OCI-LY3 (cell line): ENCODE results near the gene OXCT1.

Experiments
- H2AFZ ChIP-seq: fragments of 200-600, 300-600 bp; shearing (Covaris generic); 2 replicates; pipeline ENCODE4 v1.6.0; 2014; ENCODE audit warnings: antibody characterized with exemption, low read depth, low read length
- H3K27ac ChIP-seq: fragments of 200-600, 300-600 bp; sonication (generic); 2 replicates; pipeline ENCODE4 v1.5.1; 2014; ENCODE audit warnings: mild to moderate bottlenecking, low read length, moderate library complexity, mixed read lengths
- H3K27me3 ChIP-seq: fragments of 200-600, 300-600 bp; sonication (generic); 2 replicates; pipeline ENCODE4 v1.6.1; 2014; ENCODE audit warnings: low read depth, low read length, mixed read lengths
- H3K36me3 ChIP-seq: fragments of 200-600, 300-600 bp; sonication (generic); replicated peaks from 2 replicates; pipeline ENCODE3; 2014; ENCODE audit warnings: low read depth, low read length, mixed read lengths
- H3K4me1 ChIP-seq: fragments of 300-600, 200-600 bp; sonication (generic); 2 replicates; pipeline ENCODE4 v1.6.1; 2014; ENCODE audit warnings: low read length, mixed read lengths
- H3K4me2 ChIP-seq: fragments of 200-600, 300-600 bp; sonication (generic); 2 replicates; pipeline ENCODE4 v1.6.1; 2014; ENCODE audit warnings: low read length, mixed read lengths
- H3K4me3 ChIP-seq: fragments of 300-600, 200-600 bp; sonication (generic); 2 replicates; pipeline ENCODE4 v1.5.1; 2014; ENCODE audit warnings: antibody characterized with exemption, mild to moderate bottlenecking, low read length, moderate library complexity
- H3K79me2 ChIP-seq: fragments of 300-600, 200-600 bp; shearing (Covaris generic); 2 replicates; pipeline ENCODE4 v1.6.1; 2014; ENCODE audit warnings: mild to moderate bottlenecking, low read length, mixed read lengths
- H3K9ac ChIP-seq: fragments of 300-600, 200-600 bp; shearing (Covaris generic); 2 replicates; pipeline ENCODE4 v1.6.0; 2014; ENCODE audit warnings: mild to moderate bottlenecking, low read length, moderate library complexity
- H3K9me3 ChIP-seq: fragments of 200-600, 300-600 bp; shearing (Covaris generic); 2 replicates; pipeline ENCODE4 v1.6.1; 2014; ENCODE audit warnings: low read length, mixed read lengths; ENCODE audit not compliant: insufficient read depth
- H4K20me1 ChIP-seq: fragments of 200-600, 300-600 bp; sonication (generic); 2 replicates; pipeline ENCODE4 v1.6.1; 2016; ENCODE audit warnings: low read length, mixed read lengths; ENCODE audit not compliant: insufficient read depth
- EZH2phosphoT487 ChIP-seq: fragments of 200-600 bp; shearing (Covaris generic); IDR thresholded peaks from 2 replicates; pipeline ENCODE4 v1.6.1; 2018; ENCODE audit warnings: antibody characterized with exemption, mixed run types, low read depth
- TF ChIP-seq, protein P1 (sequence below): fragments of 200-600, 300-600 bp; sonication (generic); IDR thresholded peaks from 2 replicates; pipeline ENCODE4 v1.5.1; 2014; ENCODE audit warnings: antibody characterized with exemption, low read length, low read depth

The OXCT1 gene

GRCh38 chr5:41764650-41765049, 105.6 kb downstream of the OXCT1 start:
- no peak overlapping the region for H2AFZ ChIP-seq
- no peaks in the 10 kb centered on the region for H3K79me2 ChIP-seq
- H3K9me3 ChIP-seq: no peaks in the 10 kb centered on the region
- H3K9ac ChIP-seq: no peak overlapping the region
- TF ChIP-seq EZH2phosphoT487: no peak
- no peak overlapping the region for H3K4me3 ChIP-seq
- no peaks in the 10 kb centered on the region for H3K27me3 ChIP-seq
- no peak overlapping the region for H3K4me2 ChIP-seq
- no peaks in the 10 kb centered on the region for H3K4me1 ChIP-seq
- no peaks in the 10 kb centered on the region for H4K20me1 ChIP-seq
- no peak overlapping the region for H3K27ac ChIP-seq
- no peaks in the 10 kb centered on the region for H3K36me3 ChIP-seq

- Histone ChIP-seq H2AFZ (no peak overlapping the region), H3K4me3 (no peak overlapping the region), H3K27ac (no peak overlapping the region), H3K27me3 (no peaks in the 10 kb centered on the region), H3K79me2 (no peaks in the 10 kb centered on the region), H3K4me1 (no peaks in the 10 kb centered on the region), H3K9me3 (no peaks in the 10 kb centered on the region), H4K20me1 (no peaks in the 10 kb centered on the region), H3K9ac (no peak overlapping the region), H3K36me3 (no peaks in the 10 kb centered on the region), H3K4me2 (no peak overlapping the region)
- TF ChIP-seq EZH2phosphoT487: no peak
- TF ChIP-seq, protein P1, sequence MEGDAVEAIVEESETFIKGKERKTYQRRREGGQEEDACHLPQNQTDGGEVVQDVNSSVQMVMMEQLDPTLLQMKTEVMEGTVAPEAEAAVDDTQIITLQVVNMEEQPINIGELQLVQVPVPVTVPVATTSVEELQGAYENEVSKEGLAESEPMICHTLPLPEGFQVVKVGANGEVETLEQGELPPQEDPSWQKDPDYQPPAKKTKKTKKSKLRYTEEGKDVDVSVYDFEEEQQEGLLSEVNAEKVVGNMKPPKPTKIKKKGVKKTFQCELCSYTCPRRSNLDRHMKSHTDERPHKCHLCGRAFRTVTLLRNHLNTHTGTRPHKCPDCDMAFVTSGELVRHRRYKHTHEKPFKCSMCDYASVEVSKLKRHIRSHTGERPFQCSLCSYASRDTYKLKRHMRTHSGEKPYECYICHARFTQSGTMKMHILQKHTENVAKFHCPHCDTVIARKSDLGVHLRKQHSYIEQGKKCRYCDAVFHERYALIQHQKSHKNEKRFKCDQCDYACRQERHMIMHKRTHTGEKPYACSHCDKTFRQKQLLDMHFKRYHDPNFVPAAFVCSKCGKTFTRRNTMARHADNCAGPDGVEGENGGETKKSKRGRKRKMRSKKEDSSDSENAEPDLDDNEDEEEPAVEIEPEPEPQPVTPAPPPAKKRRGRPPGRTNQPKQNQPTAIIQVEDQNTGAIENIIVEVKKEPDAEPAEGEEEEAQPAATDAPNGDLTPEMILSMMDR: no peak
These were observed 106.7 kb downstream of the OXCT1 start for GRCh38 chr5:41763574-41763973.

DNA sequence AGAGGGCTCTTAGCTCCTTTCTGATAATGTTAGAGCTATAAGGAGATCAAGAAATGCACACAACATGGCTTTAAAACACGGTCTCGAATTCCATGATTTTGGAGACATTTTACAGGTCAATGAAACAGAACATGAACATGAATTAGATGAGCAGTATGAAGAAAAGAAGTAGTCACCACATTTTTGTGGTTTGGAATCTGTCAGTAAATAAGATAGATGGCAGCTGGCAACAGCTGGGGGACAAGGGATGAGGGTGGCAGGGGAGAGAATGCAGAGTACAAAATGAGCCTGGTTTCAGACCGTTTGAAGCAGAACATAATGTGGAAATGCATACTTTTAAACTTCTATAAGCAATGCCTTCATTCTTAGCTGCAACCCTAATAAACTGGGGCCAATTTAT, 107.1 kb downstream of the OXCT1 start:
- Histone ChIP-seq H3K4me3 (no peak overlapping the region), H2AFZ (no peak overlapping the region), H3K9ac (no peak overlapping the region), H3K9me3 (no peaks in the 10 kb centered on the region), H3K27ac (no peak overlapping the region), H3K79me2 (no peaks in the 10 kb centered on the region), H3K4me2 (no peak overlapping the region), H3K4me1 (no peaks in the 10 kb centered on the region), H3K36me3 (no peaks in the 10 kb centered on the region), H4K20me1 (no peaks in the 10 kb centered on the region), H3K27me3 (no peaks in the 10 kb centered on the region)
- no peak for TF ChIP-seq EZH2phosphoT487
- TF ChIP-seq, protein P1: no peak

GRCh38 chr5:41762426-41762825, 107.8 kb downstream of the OXCT1 start:
- H3K36me3 ChIP-seq: no peaks in the 10 kb centered on the region
- no peaks in the 10 kb centered on the region for H3K27me3 ChIP-seq
- H3K79me2 ChIP-seq: no peaks in the 10 kb centered on the region
- no peak overlapping the region for H2AFZ ChIP-seq
- no peaks in the 10 kb centered on the region for H3K4me1 ChIP-seq
- TF ChIP-seq, protein P1: no peak
- no peak for TF ChIP-seq EZH2phosphoT487
- H3K4me2 ChIP-seq: no peak overlapping the region
- H3K9ac ChIP-seq: no peak overlapping the region
- no peaks in the 10 kb centered on the region for H3K9me3 ChIP-seq
- no peak overlapping the region for H3K4me3 ChIP-seq
- no peaks in the 10 kb centered on the region for H4K20me1 ChIP-seq
- no peak overlapping the region for H3K27ac ChIP-seq

GRCh38 chr5:41761663-41762062, 108.6 kb downstream of the OXCT1 start:
- Histone ChIP-seq H3K79me2 (no peaks in the 10 kb centered on the region), H3K27ac (no peak overlapping the region), H3K4me2 (no peak overlapping the region), H3K27me3 (no peaks in the 10 kb centered on the region), H3K4me1 (no peaks in the 10 kb centered on the region), H3K36me3 (no peaks in the 10 kb centered on the region), H2AFZ (no peak overlapping the region), H3K9ac (no peak overlapping the region), H3K4me3 (no peak overlapping the region), H4K20me1 (no peaks in the 10 kb centered on the region), H3K9me3 (no peaks in the 10 kb centered on the region)
- no peak for TF ChIP-seq EZH2phosphoT487
- TF ChIP-seq, protein P1: no peak
